Memory B cell (primary cell): ENCODE measurements around the gene ENHO.
A peak's percentile ranks its signal among the peaks of the same experiment; 100 is the strongest.

Experiments used
- ATAC-seq: fragments of 150-1000 bp; cut with Tn5 transposase; 2 replicates; pipeline ENCODE4 v1.10.0; 2021; ENCODE audit warnings: low read depth, mild to moderate bottlenecking, moderate library complexity
- DNase-seq, 2 donors: peaks; one replicate each; pipeline ENCODE4 v3.0.0; 2022; ENCODE audit warnings: low spot score in 2 of 2
- H3K27ac Mint-ChIP-seq: one replicate; pipeline ENCODE4 v1.8.0; 2022; ENCODE audit warnings: mild to moderate bottlenecking, moderate library complexity, mixed read lengths
- H3K27me3 Mint-ChIP-seq: one replicate; pipeline ENCODE4 v1.8.0; 2022; ENCODE audit warnings: mixed read lengths
- H3K36me3 Mint-ChIP-seq: one replicate; pipeline ENCODE4 v1.8.0; 2022; ENCODE audit warnings: mild to moderate bottlenecking, mixed read lengths
- H3K4me1 Mint-ChIP-seq: one replicate; pipeline ENCODE4 v1.8.0; 2022; ENCODE audit warnings: mixed read lengths
- H3K4me3 Mint-ChIP-seq: one replicate; pipeline ENCODE4 v1.8.0; 2022; ENCODE audit warnings: mild to moderate bottlenecking, moderate library complexity, mixed read lengths
- H3K9me3 Mint-ChIP-seq: one replicate; pipeline ENCODE4 v1.8.0; 2022; ENCODE audit warnings: mixed read lengths

Gene ENHO

DNA sequence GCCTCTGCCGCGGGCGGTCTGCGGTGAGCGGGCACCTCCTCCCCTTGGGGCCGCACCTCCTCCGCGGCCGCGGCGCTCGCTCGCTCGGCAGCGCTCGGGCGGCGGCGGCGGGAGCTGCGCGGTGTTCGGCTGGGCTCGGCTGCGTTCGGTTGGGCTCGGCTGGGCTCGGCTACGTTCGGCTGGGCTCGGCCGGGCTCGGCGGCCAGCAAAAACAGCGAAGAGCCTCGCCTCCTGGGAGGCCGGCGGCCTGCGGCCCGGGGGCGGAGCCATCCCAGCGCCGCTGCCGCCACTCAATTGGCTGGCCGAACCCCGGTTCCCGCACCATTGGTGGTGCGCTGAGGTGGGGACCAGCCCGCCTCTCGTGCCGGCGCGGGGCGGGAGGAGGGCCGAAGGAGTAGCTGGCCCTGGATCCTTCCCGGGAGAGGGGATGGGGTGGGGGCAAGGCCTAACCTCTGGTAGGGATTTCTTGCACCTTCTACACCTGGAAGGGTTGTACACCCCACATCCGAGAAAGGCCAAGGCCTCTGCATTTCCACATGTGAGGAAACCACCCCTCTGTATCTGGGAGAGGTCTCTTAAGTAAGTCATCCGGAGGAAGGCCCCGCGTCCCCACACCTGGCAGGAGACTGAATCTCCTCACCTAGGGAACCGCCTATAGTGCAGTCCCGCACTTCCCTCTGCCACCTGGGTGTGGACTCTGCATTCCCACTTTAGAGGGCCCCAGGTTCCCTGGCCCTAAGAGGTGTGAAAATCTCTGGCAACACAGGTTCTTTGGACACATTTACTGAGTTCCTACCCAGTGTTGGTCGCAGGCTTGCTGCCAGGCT is at the start of gene ENHO:
Gene ENHO (minus strand): TSS at position 20 of the 827 bp plus-strand sequence. CDS start 1,295 bp downstream, outside the sequence.
- peak; percentile 93 to 97 for DNase-seq
- H3K27me3 Mint-ChIP-seq: peaks cover 11% of the 10 kb centered on the region
- no peak within 1 kb of the TSS for H3K27ac Mint-ChIP-seq
- H3K36me3 Mint-ChIP-seq: no peaks in the 10 kb centered on the region
- peaks cover 4% of the 10 kb centered on the region for H3K4me1 Mint-ChIP-seq
- no peaks in the 10 kb centered on the region for H3K9me3 Mint-ChIP-seq
- H3K4me3 Mint-ChIP-seq: peak within 1 kb of the TSS; percentile 61
- peak; percentile 95 for ATAC-seq

DNA sequence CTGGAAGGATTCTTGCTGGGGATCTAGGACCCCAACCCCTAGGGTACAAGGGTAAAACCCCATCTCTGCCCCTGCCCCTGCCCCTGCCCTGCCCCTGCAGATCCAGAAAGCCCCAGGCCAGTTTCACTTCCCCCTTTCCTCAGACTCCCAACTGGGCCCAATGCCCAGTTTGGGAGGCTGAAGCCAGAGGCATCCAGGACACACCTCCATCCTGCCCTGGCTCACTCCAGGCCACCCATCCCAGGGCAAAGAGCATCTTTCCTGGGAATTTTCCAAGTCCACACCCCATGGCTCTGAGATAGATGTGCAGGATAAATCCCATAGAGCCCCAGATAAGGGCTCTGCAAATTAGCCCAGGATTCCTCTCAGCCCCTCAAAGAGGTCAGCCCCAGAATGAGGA is 49.3 kb upstream of the ENHO start:
- H3K9me3 Mint-ChIP-seq: no peaks in the 10 kb centered on the region
- DNase-seq (no peak), ATAC-seq (peak; percentile 59)
- peaks cover 4% of the 10 kb centered on the region for H3K4me1 Mint-ChIP-seq
- H3K27ac Mint-ChIP-seq: no peak overlapping the region
- no peak overlapping the region for H3K4me3 Mint-ChIP-seq
- no peaks in the 10 kb centered on the region for H3K36me3 Mint-ChIP-seq
- H3K27me3 Mint-ChIP-seq: peaks cover 29% of the 10 kb centered on the region

DNA sequence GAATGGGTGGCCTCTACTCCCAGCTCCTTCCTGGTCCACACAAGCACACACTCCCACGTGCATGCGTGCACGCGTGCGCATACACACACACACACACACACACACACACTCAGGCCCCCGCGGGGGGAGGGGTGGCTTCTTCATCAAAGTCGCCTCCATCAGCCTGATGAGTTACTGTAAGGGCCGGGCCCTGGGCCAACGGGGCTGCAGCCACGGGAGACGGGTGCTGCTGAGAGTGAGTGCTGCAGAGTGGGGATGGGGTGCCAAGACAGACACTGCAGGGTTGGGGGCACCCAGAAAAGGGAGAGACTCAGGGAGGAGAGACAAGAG is 48.7 kb upstream of the ENHO start:
- DNase-seq (no peak), ATAC-seq (no peak)
- no peak overlapping the region for H3K4me3 Mint-ChIP-seq
- peaks cover 32% of the 10 kb centered on the region for H3K27me3 Mint-ChIP-seq
- no peaks in the 10 kb centered on the region for H3K9me3 Mint-ChIP-seq
- no peak overlapping the region for H3K27ac Mint-ChIP-seq
- no peaks in the 10 kb centered on the region for H3K36me3 Mint-ChIP-seq
- H3K4me1 Mint-ChIP-seq: peaks cover 3% of the 10 kb centered on the region

DNA sequence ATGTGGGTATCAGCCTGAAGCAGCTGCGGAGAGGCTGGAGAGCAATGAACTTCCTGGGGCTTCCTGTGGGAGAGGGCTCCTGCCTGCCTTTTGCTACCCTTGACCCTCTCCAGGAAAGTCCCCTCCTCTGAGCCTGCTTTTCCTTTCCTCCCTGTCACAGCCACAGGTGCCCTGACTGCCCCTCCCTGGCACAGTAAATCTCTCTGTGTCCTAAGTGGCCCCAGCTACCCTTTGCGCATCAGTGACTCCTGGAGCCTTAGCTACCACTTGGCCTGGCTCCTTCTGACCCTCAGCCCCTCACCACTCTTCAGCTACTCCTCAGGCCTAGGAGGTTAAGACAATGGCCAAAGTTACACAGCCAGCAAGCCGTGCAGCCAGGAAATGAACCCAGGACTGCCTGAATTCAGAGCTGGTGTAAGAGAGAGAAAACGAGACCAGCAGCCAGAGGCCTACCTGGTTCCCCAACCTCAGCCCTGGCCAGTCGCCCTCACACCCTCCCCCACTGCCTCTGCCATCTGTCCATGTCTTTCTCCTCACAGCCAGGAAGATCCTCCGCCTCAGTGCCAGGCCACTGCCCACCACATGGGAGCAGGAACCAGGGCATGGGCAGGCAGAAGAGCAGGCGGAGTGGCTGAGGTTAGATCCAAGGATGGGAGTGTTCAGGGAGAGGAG is 48.2 kb upstream of the ENHO start:
- Mint-ChIP-seq H3K4me1 (peaks cover 3% of the 10 kb centered on the region), H3K9me3 (no peaks in the 10 kb centered on the region), H3K36me3 (no peaks in the 10 kb centered on the region), H3K27ac (no peak overlapping the region), H3K27me3 (peaks cover 28% of the 10 kb centered on the region), H3K4me3 (no peak overlapping the region)
- ATAC-seq (no peak), DNase-seq (no peak)

DNA sequence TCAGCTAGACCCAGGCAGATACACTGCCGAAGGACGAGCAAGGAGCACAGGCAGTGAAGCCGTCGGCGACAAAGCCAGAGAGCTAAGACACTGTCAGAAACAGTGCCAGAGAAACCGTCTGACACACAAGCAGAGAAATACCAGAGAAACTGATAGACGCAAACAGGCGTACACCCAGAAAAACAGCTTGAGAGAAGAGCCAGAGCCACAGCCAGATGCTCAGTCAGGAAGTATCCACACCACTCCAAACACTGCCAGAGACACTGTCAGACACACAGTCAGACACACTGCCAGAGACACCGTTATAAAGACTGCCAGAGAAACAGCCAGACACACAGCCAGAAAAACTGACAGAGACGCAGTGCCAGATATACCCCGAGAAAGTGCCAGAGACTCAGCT is 47.6 kb upstream of the ENHO start:
- no peak for ATAC-seq
- Mint-ChIP-seq H3K27ac (no peak overlapping the region), H3K36me3 (no peaks in the 10 kb centered on the region), H3K9me3 (no peaks in the 10 kb centered on the region), H3K4me1 (peaks cover 3% of the 10 kb centered on the region), H3K27me3 (peaks cover 30% of the 10 kb centered on the region), H3K4me3 (no peak overlapping the region)
- no peak for DNase-seq

DNA sequence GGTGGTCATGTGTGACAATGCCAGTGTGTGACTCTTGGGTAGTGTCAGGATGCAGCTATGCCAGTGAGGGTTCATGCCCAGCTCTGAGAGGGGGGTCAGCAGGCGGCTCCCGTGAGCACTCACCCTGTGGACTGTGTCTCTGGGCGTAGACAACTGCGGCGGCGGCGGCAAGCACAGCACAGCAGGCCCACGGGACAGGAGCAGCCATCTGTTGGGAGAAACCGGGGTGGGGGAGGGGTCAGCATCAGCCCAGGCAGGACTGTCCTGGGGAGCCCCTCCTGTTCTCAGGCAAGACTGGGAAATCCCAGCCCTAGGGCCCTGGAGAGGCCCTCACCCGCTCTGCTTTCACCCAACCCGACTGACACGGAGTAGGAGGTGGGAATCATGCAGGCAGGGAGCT is 46.0 kb upstream of the ENHO start:
- H3K27me3 Mint-ChIP-seq: peaks cover 35% of the 10 kb centered on the region
- ATAC-seq: no peak

DNA sequence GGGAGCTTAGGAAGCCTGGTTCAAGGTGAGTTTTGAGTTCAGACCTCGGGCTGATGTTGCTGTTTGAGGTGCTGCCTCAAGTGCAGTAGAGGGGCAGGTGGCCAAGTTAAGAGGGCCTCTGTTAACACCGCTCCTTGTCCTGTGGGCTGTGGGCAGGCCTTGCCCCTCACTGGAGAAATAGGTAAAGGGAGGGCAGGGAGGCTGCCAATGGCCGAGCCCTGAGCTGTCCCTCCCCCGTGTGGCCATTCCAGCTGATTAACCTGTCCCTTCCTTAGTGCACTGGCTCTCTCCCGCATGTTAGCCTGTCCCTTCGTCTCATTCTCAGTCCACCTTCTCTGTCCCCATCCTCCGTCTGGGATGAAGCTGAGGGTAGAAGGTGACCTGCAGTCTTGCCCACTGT is 45.3 kb upstream of the ENHO start:
- Mint-ChIP-seq H3K36me3 (no peaks in the 10 kb centered on the region), H3K4me3 (no peak overlapping the region), H3K9me3 (no peaks in the 10 kb centered on the region), H3K4me1 (peaks cover 3% of the 10 kb centered on the region), H3K27ac (no peak overlapping the region), H3K27me3 (peaks cover 35% of the 10 kb centered on the region)
- ATAC-seq (no peak), DNase-seq (no peak)

More for the DNA sequence above, 46.0 kb upstream of the ENHO start:
- H3K27ac Mint-ChIP-seq: no peak overlapping the region
- DNase-seq: no peak
- no peak overlapping the region for H3K4me3 Mint-ChIP-seq
- no peaks in the 10 kb centered on the region for H3K36me3 Mint-ChIP-seq
- H3K4me1 Mint-ChIP-seq: peaks cover 3% of the 10 kb centered on the region
- no peaks in the 10 kb centered on the region for H3K9me3 Mint-ChIP-seq

DNA sequence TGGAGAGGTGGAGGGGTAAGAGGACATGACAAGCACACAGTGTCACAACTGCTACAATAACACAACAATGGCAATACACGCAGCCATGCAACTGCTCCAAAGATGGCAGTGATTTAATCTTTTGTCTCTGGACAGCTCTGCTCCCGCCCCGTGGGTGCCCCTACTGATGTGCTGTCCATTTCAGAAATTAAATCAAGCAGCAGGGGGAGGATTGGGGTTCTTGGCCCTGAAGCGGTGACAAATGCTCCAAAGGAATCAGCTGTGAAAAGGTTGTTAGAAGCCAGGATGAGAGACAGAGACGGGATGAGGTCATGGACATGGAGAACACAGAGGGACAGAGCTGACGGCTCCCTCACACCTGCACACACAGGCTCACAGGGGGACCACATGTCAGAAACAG is 44.2 kb upstream of the ENHO start:
- H3K4me1 Mint-ChIP-seq: peaks cover 3% of the 10 kb centered on the region
- H3K27ac Mint-ChIP-seq: no peak overlapping the region
- peaks cover 2% of the 10 kb centered on the region for H3K36me3 Mint-ChIP-seq
- peaks cover 38% of the 10 kb centered on the region for H3K27me3 Mint-ChIP-seq
- no peak overlapping the region for H3K4me3 Mint-ChIP-seq
- H3K9me3 Mint-ChIP-seq: no peaks in the 10 kb centered on the region
- DNase-seq (no peak), ATAC-seq (no peak)

DNA sequence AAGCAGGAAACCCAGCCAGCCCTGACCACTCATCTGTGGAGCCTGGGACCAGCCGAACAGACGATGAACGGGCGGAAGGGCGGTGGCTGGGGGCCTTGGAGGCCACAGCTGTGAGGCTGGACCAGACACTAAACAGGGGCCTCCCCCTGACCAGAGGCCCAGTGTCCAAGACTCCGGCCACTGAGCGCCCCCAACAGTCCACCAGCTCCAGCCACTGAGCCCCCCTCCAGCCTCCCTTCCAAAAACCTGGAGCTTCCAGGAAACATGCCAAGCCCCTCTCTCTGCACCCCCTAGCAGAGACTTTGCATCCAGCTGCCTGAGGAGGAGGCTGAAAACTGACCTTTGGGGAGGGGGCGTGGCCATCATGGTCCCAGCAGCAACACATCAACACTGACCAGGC is 43.5 kb upstream of the ENHO start:
- ATAC-seq (no peak), DNase-seq (no peak)
- Mint-ChIP-seq H3K9me3 (no peaks in the 10 kb centered on the region), H3K4me1 (no peaks in the 10 kb centered on the region), H3K27ac (no peak overlapping the region), H3K27me3 (peaks cover 38% of the 10 kb centered on the region), H3K36me3 (peaks cover 2% of the 10 kb centered on the region), H3K4me3 (no peak overlapping the region)

DNA sequence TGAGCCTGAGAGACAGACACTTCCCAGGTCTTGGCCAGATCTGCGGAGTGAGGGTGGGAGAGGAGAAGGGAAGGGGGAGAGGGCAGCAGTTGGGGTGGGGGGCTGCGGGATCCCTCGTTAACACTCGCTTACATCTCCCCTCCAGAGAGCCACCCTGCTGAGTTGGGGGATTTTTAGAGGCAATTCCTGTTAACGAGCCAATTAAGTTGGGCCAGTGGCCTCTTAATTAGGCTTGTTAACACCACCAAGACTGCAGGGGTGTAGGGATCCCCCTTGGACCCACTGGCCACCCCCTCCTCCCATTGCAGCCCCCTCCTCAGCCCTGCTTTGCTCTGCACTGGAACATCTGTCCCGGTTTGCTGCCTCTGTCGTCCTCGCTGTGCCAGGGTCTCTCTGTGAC is 43.1 kb upstream of the ENHO start:
- H3K36me3 Mint-ChIP-seq: peaks cover 2% of the 10 kb centered on the region
- ATAC-seq (no peak), DNase-seq (no peak)
- no peak overlapping the region for H3K4me3 Mint-ChIP-seq
- H3K9me3 Mint-ChIP-seq: no peaks in the 10 kb centered on the region
- H3K27ac Mint-ChIP-seq: no peak overlapping the region
- H3K27me3 Mint-ChIP-seq: peaks cover 36% of the 10 kb centered on the region
- H3K4me1 Mint-ChIP-seq: no peaks in the 10 kb centered on the region

DNA sequence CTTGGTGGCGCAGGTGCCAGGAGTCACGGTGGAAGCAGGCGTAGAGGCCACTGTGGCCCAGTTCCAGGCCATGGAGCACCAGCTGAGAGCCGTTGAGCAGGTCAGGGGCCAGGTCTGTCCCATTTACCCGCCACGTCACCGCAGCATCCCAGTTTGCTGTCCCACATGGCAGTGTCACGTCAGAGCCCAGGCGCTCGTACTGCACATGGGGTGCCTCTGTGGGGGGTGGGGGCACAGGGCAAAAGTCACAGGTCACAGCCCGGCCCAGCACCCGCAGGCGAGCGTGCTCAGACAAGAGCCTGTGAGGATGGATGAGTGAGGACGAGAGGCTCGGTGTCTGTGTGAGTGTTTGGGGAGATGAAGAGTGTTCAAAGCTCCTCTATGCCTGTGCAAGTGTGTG is 41.8 kb upstream of the ENHO start:
- ATAC-seq: no peak
- Mint-ChIP-seq H3K4me1 (no peaks in the 10 kb centered on the region), H3K9me3 (no peaks in the 10 kb centered on the region), H3K27ac (no peak overlapping the region), H3K36me3 (peaks cover 2% of the 10 kb centered on the region), H3K27me3 (peaks cover 42% of the 10 kb centered on the region), H3K4me3 (no peak overlapping the region)
- no peak for DNase-seq

DNA sequence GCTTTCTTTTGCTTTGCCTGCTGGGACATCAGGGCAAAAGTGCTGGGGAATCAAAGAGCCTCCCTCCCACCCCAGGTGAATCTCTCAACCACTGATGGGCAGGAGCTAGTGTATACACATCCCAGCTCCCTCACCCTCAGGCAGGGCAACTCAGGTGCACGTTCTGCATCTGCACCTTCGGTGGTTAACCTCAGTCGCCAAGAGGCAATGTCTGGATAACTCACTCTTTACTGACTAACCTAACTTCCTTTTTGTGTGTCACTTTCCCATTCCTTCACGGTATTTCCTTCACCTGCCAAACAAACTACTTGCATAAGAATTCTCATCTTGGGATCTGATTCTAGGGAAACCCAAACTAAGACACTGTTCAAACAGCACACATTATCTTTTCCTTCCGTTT is 40.5 kb upstream of the ENHO start:
- no peak for ATAC-seq
- no peaks in the 10 kb centered on the region for H3K4me1 Mint-ChIP-seq
- no peak overlapping the region for H3K27ac Mint-ChIP-seq
- no peak for DNase-seq
- H3K36me3 Mint-ChIP-seq: peaks cover 2% of the 10 kb centered on the region
- no peak overlapping the region for H3K4me3 Mint-ChIP-seq
- H3K27me3 Mint-ChIP-seq: peaks cover 44% of the 10 kb centered on the region
- H3K9me3 Mint-ChIP-seq: no peaks in the 10 kb centered on the region

DNA sequence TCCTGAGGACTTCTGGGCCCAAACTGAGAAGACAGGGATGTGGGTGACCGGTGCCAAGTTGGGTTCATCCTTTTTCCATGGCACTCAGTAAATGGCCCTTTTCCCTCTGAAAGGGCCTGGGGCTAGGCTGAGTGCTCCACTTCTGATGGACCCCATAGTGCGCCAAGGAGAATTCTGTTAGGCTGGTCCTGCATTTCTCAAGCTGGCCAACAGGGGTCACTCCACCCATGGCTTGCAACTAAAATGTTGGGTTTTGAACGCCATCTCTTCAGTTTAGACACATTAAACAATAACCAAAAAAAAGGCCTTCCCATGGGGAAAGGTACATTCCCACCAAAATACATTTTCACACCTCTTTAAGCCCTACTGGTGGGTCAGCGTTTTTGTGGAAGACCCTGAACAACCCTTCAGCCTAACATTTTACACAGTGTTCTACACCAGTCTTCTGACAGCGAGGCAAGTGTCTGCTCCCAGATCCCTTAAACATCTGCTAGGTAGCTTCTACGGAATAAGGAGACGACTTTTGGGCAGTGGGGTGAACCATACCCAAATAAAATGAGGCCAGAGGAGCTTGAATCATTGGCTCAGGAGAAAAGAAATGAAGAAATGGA is 39.5 kb upstream of the ENHO start:
- Mint-ChIP-seq H3K9me3 (no peaks in the 10 kb centered on the region), H3K36me3 (peaks cover 2% of the 10 kb centered on the region), H3K4me3 (no peak overlapping the region), H3K4me1 (no peaks in the 10 kb centered on the region), H3K27ac (no peak overlapping the region), H3K27me3 (peaks cover 45% of the 10 kb centered on the region)
- ATAC-seq: no peak
- DNase-seq: no peak

DNA sequence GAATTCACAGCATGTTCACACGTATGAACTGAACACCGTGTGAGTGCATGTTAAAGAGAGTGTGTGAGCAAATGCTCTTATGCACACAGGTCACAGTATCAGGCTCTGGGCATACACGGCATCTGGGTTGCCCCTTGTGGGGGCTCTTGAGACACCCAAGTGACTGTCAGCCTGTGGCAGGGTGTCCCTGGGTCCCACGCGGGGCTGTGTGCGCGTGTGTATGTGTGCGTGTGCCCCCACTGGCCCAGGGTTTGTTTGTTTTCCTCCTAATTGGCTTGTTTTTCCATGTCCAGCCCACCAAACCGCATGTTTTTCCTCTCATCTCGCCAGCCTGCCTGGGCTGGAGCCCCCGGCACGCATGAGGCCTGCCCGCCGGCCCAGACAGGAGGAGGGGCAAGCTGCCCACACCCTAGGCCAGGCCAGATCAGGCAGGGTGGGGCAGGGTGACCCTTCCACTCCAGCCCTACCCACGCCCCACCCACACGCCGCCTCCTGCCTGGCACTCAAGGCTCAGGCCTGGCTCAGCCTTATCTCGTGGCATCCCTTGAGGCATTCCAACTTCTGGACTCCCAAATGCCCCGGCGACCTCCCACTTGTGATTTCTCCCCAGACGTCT is 37.9 kb upstream of the ENHO start:
- Mint-ChIP-seq H3K27me3 (peaks cover 44% of the 10 kb centered on the region), H3K36me3 (peaks cover 2% of the 10 kb centered on the region), H3K27ac (no peak overlapping the region), H3K9me3 (no peaks in the 10 kb centered on the region), H3K4me3 (no peak overlapping the region), H3K4me1 (no peaks in the 10 kb centered on the region)
- DNase-seq (no peak), ATAC-seq (no peak)
